ENCODE results near the gene ZBTB40.

DNA sequence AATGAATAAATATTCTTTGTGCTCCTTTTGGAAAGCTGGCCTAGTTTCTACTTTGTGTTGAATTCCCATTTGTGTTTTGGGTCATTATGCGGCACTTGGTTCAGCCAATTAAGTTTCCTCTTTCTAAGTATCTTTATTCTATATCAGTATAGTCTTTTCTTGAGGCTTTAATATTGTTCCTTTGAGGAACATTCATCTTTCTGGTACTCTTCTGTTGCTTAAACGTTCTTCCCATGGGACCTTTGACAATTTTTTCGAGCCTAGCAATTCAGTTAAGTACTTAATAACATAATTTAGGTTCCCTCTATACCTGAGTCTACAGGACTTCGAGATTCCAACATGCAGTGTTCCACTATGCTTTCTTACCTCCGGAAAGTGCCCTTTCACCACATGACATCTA, 24.9 kb downstream of the ZBTB40 start:
- TF ChIP-seq POLR2AphosphoS5 (IDR thresholded peaks at IDR 0.05) (no peak), POLR2A (IDR thresholded peaks at IDR 0.05) (no peak)
- TF ChIP-seq, protein P1, sequence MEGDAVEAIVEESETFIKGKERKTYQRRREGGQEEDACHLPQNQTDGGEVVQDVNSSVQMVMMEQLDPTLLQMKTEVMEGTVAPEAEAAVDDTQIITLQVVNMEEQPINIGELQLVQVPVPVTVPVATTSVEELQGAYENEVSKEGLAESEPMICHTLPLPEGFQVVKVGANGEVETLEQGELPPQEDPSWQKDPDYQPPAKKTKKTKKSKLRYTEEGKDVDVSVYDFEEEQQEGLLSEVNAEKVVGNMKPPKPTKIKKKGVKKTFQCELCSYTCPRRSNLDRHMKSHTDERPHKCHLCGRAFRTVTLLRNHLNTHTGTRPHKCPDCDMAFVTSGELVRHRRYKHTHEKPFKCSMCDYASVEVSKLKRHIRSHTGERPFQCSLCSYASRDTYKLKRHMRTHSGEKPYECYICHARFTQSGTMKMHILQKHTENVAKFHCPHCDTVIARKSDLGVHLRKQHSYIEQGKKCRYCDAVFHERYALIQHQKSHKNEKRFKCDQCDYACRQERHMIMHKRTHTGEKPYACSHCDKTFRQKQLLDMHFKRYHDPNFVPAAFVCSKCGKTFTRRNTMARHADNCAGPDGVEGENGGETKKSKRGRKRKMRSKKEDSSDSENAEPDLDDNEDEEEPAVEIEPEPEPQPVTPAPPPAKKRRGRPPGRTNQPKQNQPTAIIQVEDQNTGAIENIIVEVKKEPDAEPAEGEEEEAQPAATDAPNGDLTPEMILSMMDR (IDR thresholded peaks at IDR 0.05 in 8 of 11, conservative IDR thresholded peaks at IDR 0.05 in 3 of 11) = no peak

Data from spleen (tissue), 7 donors.